GM23248 (cell line): Measurements from ENCODE around the gene RASA3.

Experiments
- EZH2 ChIP-seq: fragments of 200-600 bp; sonication (generic); IDR thresholded peaks from 2 replicates; pipeline ENCODE4 v1.6.1; 2018; ENCODE audit warnings: antibody characterized with exemption, mild to moderate bottlenecking; ENCODE audit not compliant: insufficient read depth, poor library complexity, severe bottlenecking
- EZH2phosphoT487 ChIP-seq: fragments of 200-600 bp; sonication (generic); IDR thresholded peaks from 2 replicates; pipeline ENCODE4 v1.6.1; 2018; ENCODE audit warnings: antibody characterized with exemption, moderate library complexity, mild to moderate bottlenecking, low read depth; ENCODE audit not compliant: insufficient read depth

GRCh38 chr13:114123448-114123847 lies 9.0 kb downstream of the RASA3 start:
- no peak for TF ChIP-seq EZH2phosphoT487
- no peak for TF ChIP-seq EZH2
